ENCODE data around the gene RASGEF1C. TPM values are rescaled to one million over a fixed set of nuclear protein-coding genes. Genes with fewer than 3 reads are reported as not detected.

RASGEF1C gene
- total RNA-seq, 4 donors from 2014 or later, result 0.71 to 2.5 TPM; not detected in 2

GRCh38 chr5:180230017-180230416 lies 21.0 kb upstream of the RASGEF1C start:
- peak in 1 of 2 donors; percentile 43 for DNase-seq (ENCODE audit: low spot score in 2 of 2)
- no peak overlapping the region for H3K4me3 ChIP-seq (ENCODE audit: low read depth, poor library complexity, severe bottlenecking)
- intact Hi-C loops (cut with DNase I; ENCODE audit: low total_unique reads), result no loop called here
- TF ChIP-seq POLR2A (IDR thresholded peaks at IDR 0.05) (no peak), CTCF (IDR thresholded peaks at IDR 0.05) (no peak)
- 84 to 90% methylated on average over 7 of the region's 7 CpGs for WGBS, 2 donors

- TF ChIP-seq CTCF (IDR thresholded peaks at IDR 0.05) (no peak), POLR2A (IDR thresholded peaks at IDR 0.05) (no peak)
- intact Hi-C loops (cut with DNase I; ENCODE audit: low total_unique reads), result no loop called here
- no peak for DNase-seq (ENCODE audit: low spot score in 2 of 2)
- 91 to 96% methylated on average over 6 to 11 of the region's 11 CpGs for WGBS, 2 donors
- no peak overlapping the region for H3K4me3 ChIP-seq (ENCODE audit: low read depth, poor library complexity, severe bottlenecking)
Measured at GRCh38 chr5:180222056-180222455, 13.0 kb upstream of the RASGEF1C start.

GRCh38 chr5:180217797-180218196 lies 8.8 kb upstream of the RASGEF1C start:
- intact Hi-C loops (cut with DNase I; ENCODE audit: low total_unique reads), result no loop called here
- no peak for TF ChIP-seq CTCF (IDR thresholded peaks at IDR 0.05)
- TF ChIP-seq POLR2A (IDR thresholded peaks at IDR 0.05), result no peak
- DNase-seq (ENCODE audit: low spot score in 2 of 2), result no peak
- no peak overlapping the region for H3K4me3 ChIP-seq (ENCODE audit: low read depth, poor library complexity, severe bottlenecking)
- 93 to 95% methylated on average over 5 of the region's 5 CpGs for WGBS, 2 donors

- DNase-seq (ENCODE audit: low spot score in 2 of 2), result peak in 1 of 2 donors; percentile 36
- WGBS, 2 donors, result 91 to 93% methylated on average over 15 of the region's 15 CpGs
- TF ChIP-seq CTCF (IDR thresholded peaks at IDR 0.05) (no peak), POLR2A (IDR thresholded peaks at IDR 0.05) (no peak)
- intact Hi-C loops (cut with DNase I; ENCODE audit: low total_unique reads), result no loop called here
- no peak overlapping the region for H3K4me3 ChIP-seq (ENCODE audit: low read depth, poor library complexity, severe bottlenecking)
Measured at GRCh38 chr5:180216646-180217171, 7.7 kb upstream of the RASGEF1C start.

GRCh38 chr5:180215783-180216630 lies 7.0 kb upstream of the RASGEF1C start:
- H3K4me3 ChIP-seq (ENCODE audit: low read depth, poor library complexity, severe bottlenecking), result no peak overlapping the region
- peak in 1 of 2 donors; percentile 71 for DNase-seq (ENCODE audit: low spot score in 2 of 2)
- intact Hi-C loops (cut with DNase I; ENCODE audit: low total_unique reads), result no loop called here
- TF ChIP-seq POLR2A (IDR thresholded peaks at IDR 0.05) (no peak), CTCF (IDR thresholded peaks at IDR 0.05) (no peak)
- WGBS, 2 donors, result 92 to 93% methylated on average over 31 to 34 of the region's 34 CpGs

Measured in lower leg skin (tissue), 4 donors.